Ovary (tissue), 9 donors: ENCODE measurements around the gene MYBPC1. TPM values are rescaled to one million over a fixed set of nuclear protein-coding genes. Genes with fewer than 3 reads are reported as not detected.

Experiments
- DNase-seq, 5 donors: peaks; one replicate each; pipeline ENCODE4 v3.0.0-alpha.2; 2019 to 2020
- H3K27ac ChIP-seq, 2 donors: fragments of 200-600 bp; one replicate each; pipeline versions ENCODE4 v1.5.1 to v1.8.0; 2019 to 2022
- H3K27me3 ChIP-seq: fragments of 200-600 bp; one replicate; pipeline ENCODE4 v1.8.0; 2022
- H3K36me3 ChIP-seq: fragments of 200-600 bp; sonication (generic); one replicate; pipeline ENCODE4 v1.5.1; 2019
- H3K4me1 ChIP-seq: one replicate; pipeline ENCODE4 v1.8.1; 2013; ENCODE audit warnings: mild to moderate bottlenecking, moderate library complexity; ENCODE audit not compliant: insufficient read depth
- H3K4me3 ChIP-seq: fragments of 200-600 bp; sonication (generic); one replicate; pipeline ENCODE4 v1.5.1; 2017
- H3K9me3 ChIP-seq, 2 donors: fragments of 200-600 bp in 1 of 2; sonication (generic) in 1 of 2; one replicate each; pipeline versions ENCODE4 v1.5.1 to v1.8.1; 2013 to 2019; ENCODE audit warnings: mild to moderate bottlenecking in 1 of 2, moderate library complexity in 1 of 2
- EP300 ChIP-seq: sonication (generic); formaldehyde crosslinking; IDR thresholded peaks from one replicate; pipeline ENCODE4 v1.6.1; 2017; ENCODE audit warnings: antibody characterized with exemption
- POLR2A ChIP-seq: fragments of 450-650 bp; IDR thresholded peaks from one replicate; pipeline ENCODE4 v1.6.1; 2017; ENCODE audit warnings: antibody characterized with exemption, mild to moderate bottlenecking, moderate library complexity
- WGBS, 3 donors: extraction: QIAGEN DNeasy Blood & Tissue Kit in 1 of 3; methylation state at CpG; one replicate each; pipeline versions ENCODE4 v1.1.5 to v1.1.7; 2013 to 2017; 5-methylcytosine and 5-hydroxymethylcytosine counted together
- intact Hi-C, 4 donors: fragments of 100-400 bp; cut with DNase I; formaldehyde crosslinking; loops; one replicate each; pipeline versions ENCODE4 v1.11.0 to v1.15.1; 2022 to 2023
- polyA plus RNA-seq, 2 donors: library from polyadenylated mRNA; stranded (reverse); fragments of 200-250 nt in 1 of 2; fragments of 350-450 nt in 1 of 2; fragmentation: Illumina TruSeq in 1 of 2; extraction: RNeasy Lipid Tissue Mini Kit (QIAGEN cat#74804) in 1 of 2; gene quantifications; one replicate each; pipeline ENCODE4 v1.2.3, GENCODE V29; 2013 to 2014
- total RNA-seq, 7 donors: library from RNA; depleted of rRNA in 2 of 7; stranded (reverse); fragments of >200 nt in 2 of 7; fragmentation: NEBNext Ultra II Directional in 3 of 7; extraction: Animal tissue kit (Norgen Biotek cat#: 25700) in 3 of 7; gene quantifications; one replicate each; pipeline versions ENCODE4 v1.1.0 to v1.2.4, GENCODE V29; 2016 to 2023
- TF ChIP-seq, protein P1 (sequence below), 3 donors: fragments of 450-650 bp in 2 of 3; fragments of 200-600 bp in 1 of 3; IDR thresholded peaks; one replicate each; pipeline versions ENCODE4 v1.5.1 to v1.8.0; 2016 to 2022; ENCODE audit warnings: antibody characterized with exemption in 3 of 3, mild to moderate bottlenecking in 1 of 3
- donor health status: DM: no; HTN: no; CAD: no; lungs with moderate emphysema.
- donor health status: DM: no; HTN: no; CAD: no.
- donor health status: Bipolar disorder and iron deficiency.
- donor health status: DM: yes; HTN: yes; CAD: no.
- donor health status: DM: no; HTN: no; CAD: no.
- donor health status: DM: yes; HTN: yes; CAD: no.

Gene MYBPC1
- total and polyA plus RNA-seq, 9 donors: 0.18 to 2.2 (median 0.92) TPM; not detected in 4

- H3K27me3 ChIP-seq: no peaks in the 10 kb centered on the region
- DNase-seq: peak; percentile 42 to 73 (median 54)
- peaks cover 3% of the 10 kb centered on the region for H3K4me1 ChIP-seq
- no peaks in the 10 kb centered on the region for H3K9me3 ChIP-seq
- H3K27ac ChIP-seq: peak overlapping the region; percentile 87
- H3K36me3 ChIP-seq: no peaks in the 10 kb centered on the region
- 0 to 1% (median 0%) methylated on average over 41 to 67 of the region's 67 CpGs for WGBS, 3 donors
- intact Hi-C loops: no loop called here
- TF ChIP-seq, protein P1, sequence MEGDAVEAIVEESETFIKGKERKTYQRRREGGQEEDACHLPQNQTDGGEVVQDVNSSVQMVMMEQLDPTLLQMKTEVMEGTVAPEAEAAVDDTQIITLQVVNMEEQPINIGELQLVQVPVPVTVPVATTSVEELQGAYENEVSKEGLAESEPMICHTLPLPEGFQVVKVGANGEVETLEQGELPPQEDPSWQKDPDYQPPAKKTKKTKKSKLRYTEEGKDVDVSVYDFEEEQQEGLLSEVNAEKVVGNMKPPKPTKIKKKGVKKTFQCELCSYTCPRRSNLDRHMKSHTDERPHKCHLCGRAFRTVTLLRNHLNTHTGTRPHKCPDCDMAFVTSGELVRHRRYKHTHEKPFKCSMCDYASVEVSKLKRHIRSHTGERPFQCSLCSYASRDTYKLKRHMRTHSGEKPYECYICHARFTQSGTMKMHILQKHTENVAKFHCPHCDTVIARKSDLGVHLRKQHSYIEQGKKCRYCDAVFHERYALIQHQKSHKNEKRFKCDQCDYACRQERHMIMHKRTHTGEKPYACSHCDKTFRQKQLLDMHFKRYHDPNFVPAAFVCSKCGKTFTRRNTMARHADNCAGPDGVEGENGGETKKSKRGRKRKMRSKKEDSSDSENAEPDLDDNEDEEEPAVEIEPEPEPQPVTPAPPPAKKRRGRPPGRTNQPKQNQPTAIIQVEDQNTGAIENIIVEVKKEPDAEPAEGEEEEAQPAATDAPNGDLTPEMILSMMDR (IDR thresholded peaks at IDR 0.05): no peak
- TF ChIP-seq EP300 (no peak), POLR2A (no peak)
- H3K4me3 ChIP-seq: peak overlapping the region; percentile 91
These were observed 103.4 kb downstream of the MYBPC1 start for GRCh38 chr12:101697930-101698799.

DNA sequence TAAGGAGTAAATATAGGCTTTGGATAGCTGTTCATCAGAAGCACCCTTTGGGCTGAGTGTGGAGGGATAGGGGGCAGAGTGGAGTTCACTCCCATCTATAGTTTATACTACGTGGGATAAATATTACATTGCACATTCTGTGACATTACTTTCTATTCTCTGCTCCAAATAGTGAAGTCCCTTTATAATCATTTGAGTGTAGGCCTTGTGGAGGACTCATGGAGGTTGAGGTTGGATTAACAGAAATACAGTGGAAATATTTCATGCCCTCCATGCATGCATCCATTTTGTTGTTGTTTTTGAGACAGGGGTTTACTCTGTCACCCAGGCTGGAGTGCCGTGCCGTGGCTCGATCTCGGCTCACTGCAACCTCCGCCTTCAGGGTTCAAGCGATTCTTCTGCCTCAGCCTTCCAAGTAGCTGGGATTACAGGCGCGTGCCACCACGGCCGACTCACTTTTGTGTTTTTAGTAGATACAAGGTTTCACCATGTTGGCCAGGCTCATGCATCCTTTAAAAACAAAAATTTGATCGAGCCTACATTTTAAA, 104.1 kb downstream of the MYBPC1 start:
- H3K4me1 ChIP-seq: peaks cover 3% of the 10 kb centered on the region
- peak overlapping the region; percentile 91 for H3K4me3 ChIP-seq
- 81 to 89% (median 81%) methylated on average over 12 of the region's 12 CpGs for WGBS, 3 donors
- DNase-seq: peak in 1 of 5 donors; percentile 8
- no peaks in the 10 kb centered on the region for H3K36me3 ChIP-seq
- peak overlapping the region; percentile 87 for H3K27ac ChIP-seq
- no peaks in the 10 kb centered on the region for H3K27me3 ChIP-seq
- no peak for TF ChIP-seq POLR2A
- TF ChIP-seq, protein P1 (IDR thresholded peaks at IDR 0.05): no peak
- no peak for TF ChIP-seq EP300
- no peaks in the 10 kb centered on the region for H3K9me3 ChIP-seq
- intact Hi-C loops: no loop called here

DNA sequence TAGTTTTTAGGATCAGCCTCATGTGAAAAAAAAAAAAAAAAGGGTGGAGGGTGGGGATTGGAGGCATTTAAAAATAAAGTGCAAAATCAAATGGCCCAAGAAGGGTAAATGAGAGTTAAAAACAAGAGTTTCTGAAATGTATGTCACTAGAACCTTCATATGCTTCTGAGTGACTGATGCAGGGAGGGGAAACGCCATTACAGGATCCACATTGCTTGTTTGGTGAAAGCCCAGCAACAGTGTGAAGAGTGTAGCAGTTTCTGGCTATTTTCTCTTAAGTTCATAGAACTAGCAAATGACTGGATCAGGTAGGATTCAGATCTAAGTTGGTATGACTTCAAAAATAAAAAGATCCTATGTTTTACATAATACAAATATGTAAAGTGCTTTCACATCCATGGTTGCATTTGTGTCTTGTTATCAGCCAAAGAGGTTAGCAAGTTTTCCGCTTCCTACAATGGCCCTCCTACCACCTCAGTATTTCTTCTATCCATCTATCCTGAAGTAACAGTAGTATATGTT, 105.6 kb downstream of the MYBPC1 start:
- no peaks in the 10 kb centered on the region for H3K9me3 ChIP-seq
- H3K4me3 ChIP-seq: no peak overlapping the region
- WGBS, 3 donors: 88 to 92% (median 90%) methylated on average over 2 of the region's 2 CpGs
- intact Hi-C loops: no loop called here
- DNase-seq: no peak
- H3K27me3 ChIP-seq: no peaks in the 10 kb centered on the region
- no peaks in the 10 kb centered on the region for H3K36me3 ChIP-seq
- no peak overlapping the region for H3K27ac ChIP-seq
- peaks cover 3% of the 10 kb centered on the region for H3K4me1 ChIP-seq
- TF ChIP-seq, protein P1 (IDR thresholded peaks at IDR 0.05): no peak
- TF ChIP-seq POLR2A (no peak), EP300 (no peak)

GRCh38 chr12:101703487-101703886, 108.7 kb downstream of the MYBPC1 start:
- no peak for TF ChIP-seq EP300
- no peak for TF ChIP-seq POLR2A
- TF ChIP-seq, protein P1 (IDR thresholded peaks at IDR 0.05): no peak
- WGBS, 3 donors: 85 to 89% (median 89%) methylated on average over 3 of the region's 3 CpGs
- no peaks in the 10 kb centered on the region for H3K36me3 ChIP-seq
- no peaks in the 10 kb centered on the region for H3K9me3 ChIP-seq
- peaks cover 3% of the 10 kb centered on the region for H3K4me1 ChIP-seq
- intact Hi-C loops: no loop called here
- no peak for DNase-seq
- H3K27ac ChIP-seq: no peak overlapping the region
- no peak overlapping the region for H3K4me3 ChIP-seq
- H3K27me3 ChIP-seq: no peaks in the 10 kb centered on the region
